ENCODE results near the gene SULT2B1.

The SULT2B1 gene

GRCh38 chr19:48637948-48638830, 86.2 kb downstream of the SULT2B1 start:
- Histone ChIP-seq H3K27ac (ENCODE audit: low read depth, low read length) (peak overlapping the region; percentile 93), H3K4me1 (ENCODE audit: control insufficient read depth, insufficient read depth, low read length) (peaks cover 24% of the 10 kb centered on the region), H3K36me3 (ENCODE audit: control insufficient read depth, insufficient read depth, low read length) (peaks cover under 1% of the 10 kb centered on the region), H3K4me3 (ENCODE audit: low read depth, low read length) (peak overlapping the region; percentile 61), H3K27me3 (ENCODE audit: control insufficient read depth, insufficient read depth, low read length) (peaks cover 9% of the 10 kb centered on the region; the same call in 1 of the 2 replicates), H3K9me3 (ENCODE audit: control insufficient read depth, insufficient read depth, low read length) (no peaks in the 10 kb centered on the region), H3K9ac (ENCODE audit: low read depth, low read length) (peak overlapping the region; percentile 68)

DNA sequence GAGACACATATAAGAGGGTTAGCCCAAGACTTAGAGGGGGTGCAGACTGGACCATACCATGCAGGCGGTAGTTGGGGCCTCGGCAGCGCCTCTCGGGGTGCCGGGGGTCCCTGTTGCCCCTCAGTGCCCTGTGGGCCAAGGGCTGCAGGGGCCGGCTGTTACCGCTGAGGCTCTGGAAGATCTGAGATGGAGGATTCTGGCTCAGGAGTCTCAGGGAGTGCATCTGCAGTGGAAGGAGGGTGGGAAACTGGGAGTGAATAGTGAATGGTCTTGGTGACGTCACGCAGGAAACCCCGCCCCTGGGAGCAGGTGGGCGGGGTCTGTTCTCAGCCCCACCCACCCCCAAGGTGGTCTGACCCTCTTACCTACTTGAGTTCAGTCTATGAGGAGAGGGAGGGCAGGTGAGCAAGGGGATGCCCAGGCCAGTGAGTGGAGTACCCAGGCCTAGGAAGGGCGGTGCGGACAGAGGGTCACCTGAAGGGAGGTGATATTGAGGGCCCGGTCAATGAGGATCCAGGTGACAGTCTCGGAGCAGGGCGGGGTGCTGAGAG, 86.9 kb downstream of the SULT2B1 start:
- H3K9ac ChIP-seq (ENCODE audit: low read depth, low read length) = no peak overlapping the region
- peaks cover 22% of the 10 kb centered on the region for H3K4me1 ChIP-seq (ENCODE audit: control insufficient read depth, insufficient read depth, low read length)
- H3K36me3 ChIP-seq (ENCODE audit: control insufficient read depth, insufficient read depth, low read length) = no peaks in the 10 kb centered on the region; the same call in 1 of the 2 replicates
- H3K4me3 ChIP-seq (ENCODE audit: low read depth, low read length) = peak overlapping the region; percentile 28; the same call in 1 of the 2 replicates
- peaks cover 9% of the 10 kb centered on the region; the same call in 1 of the 2 replicates for H3K27me3 ChIP-seq (ENCODE audit: control insufficient read depth, insufficient read depth, low read length)
- H3K27ac ChIP-seq (ENCODE audit: low read depth, low read length) = peak overlapping the region; percentile 93
- no peaks in the 10 kb centered on the region for H3K9me3 ChIP-seq (ENCODE audit: control insufficient read depth, insufficient read depth, low read length)

DNA sequence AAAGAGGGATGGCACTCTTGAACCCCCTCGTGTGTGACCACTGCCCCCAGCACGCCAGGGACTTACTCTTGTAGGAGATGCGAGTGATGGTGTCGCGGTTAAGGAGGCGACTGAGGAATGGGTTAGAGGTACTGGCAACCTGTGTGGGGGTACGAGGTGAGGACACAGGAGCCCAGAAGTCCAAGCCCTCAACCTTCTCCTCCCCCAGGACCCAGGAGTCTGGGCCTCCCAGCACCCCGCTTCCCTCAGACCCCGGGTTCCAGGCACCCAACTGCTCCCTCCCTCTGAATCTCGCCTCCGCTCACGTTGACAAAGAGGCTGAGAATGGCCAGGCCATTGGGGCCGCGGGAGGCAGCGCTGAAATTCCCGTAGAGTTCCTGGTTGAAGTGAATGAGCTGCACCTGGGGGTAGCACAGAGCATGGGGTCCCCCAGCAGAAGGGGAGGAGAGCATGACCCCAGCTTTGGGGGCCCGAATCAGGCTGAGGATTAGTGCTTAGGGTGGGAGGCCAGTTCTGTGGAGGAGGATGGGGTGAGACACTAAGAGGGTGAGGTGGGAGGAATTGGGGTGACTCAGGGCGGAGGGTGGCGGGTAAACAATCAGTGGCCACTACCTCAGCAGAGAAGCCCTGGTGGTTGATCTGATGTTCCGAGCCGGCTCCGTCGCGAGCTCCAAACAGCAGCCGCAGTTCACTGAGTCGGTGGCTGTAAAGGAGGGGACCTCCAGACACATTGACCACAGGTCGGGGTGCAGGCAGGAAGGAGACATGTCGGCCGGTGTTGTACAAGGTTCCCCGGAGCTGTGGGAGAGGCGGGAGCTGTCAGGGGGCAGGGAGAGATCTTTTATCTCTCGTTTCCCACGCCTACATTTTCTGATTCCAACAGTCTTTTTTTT, 87.8 kb downstream of the SULT2B1 start:
- no peak overlapping the region; the same call in 1 of the 2 replicates for H3K4me3 ChIP-seq (ENCODE audit: low read depth, low read length)
- H3K27ac ChIP-seq (ENCODE audit: low read depth, low read length) = peak overlapping the region; percentile 93

GRCh38 chr19:48641850-48642249, 89.9 kb downstream of the SULT2B1 start:
- Histone ChIP-seq H3K9me3 (ENCODE audit: control insufficient read depth, insufficient read depth, low read length) (no peaks in the 10 kb centered on the region), H3K27ac (ENCODE audit: low read depth, low read length) (no peak overlapping the region), H3K4me3 (ENCODE audit: low read depth, low read length) (no peak overlapping the region), H3K9ac (ENCODE audit: low read depth, low read length) (no peak overlapping the region), H3K36me3 (ENCODE audit: control insufficient read depth, insufficient read depth, low read length) (no peaks in the 10 kb centered on the region; the same call in 1 of the 2 replicates), H3K27me3 (ENCODE audit: control insufficient read depth, insufficient read depth, low read length) (no peaks in the 10 kb centered on the region), H3K4me1 (ENCODE audit: control insufficient read depth, insufficient read depth, low read length) (peaks cover 15% of the 10 kb centered on the region)

More for the DNA sequence above, 87.8 kb downstream of the SULT2B1 start:
- no peaks in the 10 kb centered on the region; the same call in 1 of the 2 replicates for H3K36me3 ChIP-seq (ENCODE audit: control insufficient read depth, insufficient read depth, low read length)
- peaks cover 9% of the 10 kb centered on the region; the same call in 1 of the 2 replicates for H3K27me3 ChIP-seq (ENCODE audit: control insufficient read depth, insufficient read depth, low read length)
- H3K9ac ChIP-seq (ENCODE audit: low read depth, low read length) = no peak overlapping the region
- peaks cover 20% of the 10 kb centered on the region for H3K4me1 ChIP-seq (ENCODE audit: control insufficient read depth, insufficient read depth, low read length)
- no peaks in the 10 kb centered on the region for H3K9me3 ChIP-seq (ENCODE audit: control insufficient read depth, insufficient read depth, low read length)

GRCh38 chr19:48642862-48643261, 90.9 kb downstream of the SULT2B1 start:
- H3K36me3 ChIP-seq (ENCODE audit: control insufficient read depth, insufficient read depth, low read length) = no peaks in the 10 kb centered on the region; the same call in 1 of the 2 replicates
- H3K27me3 ChIP-seq (ENCODE audit: control insufficient read depth, insufficient read depth, low read length) = no peaks in the 10 kb centered on the region
- no peak overlapping the region for H3K27ac ChIP-seq (ENCODE audit: low read depth, low read length)
- H3K9ac ChIP-seq (ENCODE audit: low read depth, low read length) = no peak overlapping the region
- no peaks in the 10 kb centered on the region for H3K9me3 ChIP-seq (ENCODE audit: control insufficient read depth, insufficient read depth, low read length)
- H3K4me3 ChIP-seq (ENCODE audit: low read depth, low read length) = no peak overlapping the region
- peaks cover 17% of the 10 kb centered on the region for H3K4me1 ChIP-seq (ENCODE audit: control insufficient read depth, insufficient read depth, low read length)

DNA sequence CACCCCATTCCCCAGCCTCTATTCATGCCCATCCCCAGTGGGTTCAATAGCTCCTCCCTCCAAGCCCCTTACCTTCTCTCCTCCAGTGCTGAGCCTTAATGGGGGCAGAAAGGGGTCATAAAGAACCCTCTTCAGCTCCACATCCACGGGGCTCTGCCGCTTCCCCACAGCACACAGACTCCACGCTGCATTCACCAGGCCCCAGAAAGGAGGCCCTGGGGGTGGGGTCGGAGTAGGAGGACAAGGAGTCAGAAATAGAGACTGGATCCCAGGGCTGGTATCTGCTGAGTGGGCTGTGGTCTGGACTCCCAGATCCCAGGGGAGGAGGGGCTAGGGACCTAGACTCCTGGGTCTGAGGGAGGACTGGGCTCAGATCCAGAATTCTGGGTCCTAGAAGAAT, 92.4 kb downstream of the SULT2B1 start:
- Histone ChIP-seq H3K27me3 (ENCODE audit: control insufficient read depth, insufficient read depth, low read length) (no peaks in the 10 kb centered on the region), H3K4me3 (ENCODE audit: low read depth, low read length) (peak overlapping the region; percentile 95), H3K9me3 (ENCODE audit: control insufficient read depth, insufficient read depth, low read length) (no peaks in the 10 kb centered on the region), H3K27ac (ENCODE audit: low read depth, low read length) (peak overlapping the region; percentile 98), H3K4me1 (ENCODE audit: control insufficient read depth, insufficient read depth, low read length) (peaks cover 6% of the 10 kb centered on the region), H3K9ac (ENCODE audit: low read depth, low read length) (no peak overlapping the region; the same call in 1 of the 2 replicates), H3K36me3 (ENCODE audit: control insufficient read depth, insufficient read depth, low read length) (no peaks in the 10 kb centered on the region; the same call in 1 of the 2 replicates)

DNA sequence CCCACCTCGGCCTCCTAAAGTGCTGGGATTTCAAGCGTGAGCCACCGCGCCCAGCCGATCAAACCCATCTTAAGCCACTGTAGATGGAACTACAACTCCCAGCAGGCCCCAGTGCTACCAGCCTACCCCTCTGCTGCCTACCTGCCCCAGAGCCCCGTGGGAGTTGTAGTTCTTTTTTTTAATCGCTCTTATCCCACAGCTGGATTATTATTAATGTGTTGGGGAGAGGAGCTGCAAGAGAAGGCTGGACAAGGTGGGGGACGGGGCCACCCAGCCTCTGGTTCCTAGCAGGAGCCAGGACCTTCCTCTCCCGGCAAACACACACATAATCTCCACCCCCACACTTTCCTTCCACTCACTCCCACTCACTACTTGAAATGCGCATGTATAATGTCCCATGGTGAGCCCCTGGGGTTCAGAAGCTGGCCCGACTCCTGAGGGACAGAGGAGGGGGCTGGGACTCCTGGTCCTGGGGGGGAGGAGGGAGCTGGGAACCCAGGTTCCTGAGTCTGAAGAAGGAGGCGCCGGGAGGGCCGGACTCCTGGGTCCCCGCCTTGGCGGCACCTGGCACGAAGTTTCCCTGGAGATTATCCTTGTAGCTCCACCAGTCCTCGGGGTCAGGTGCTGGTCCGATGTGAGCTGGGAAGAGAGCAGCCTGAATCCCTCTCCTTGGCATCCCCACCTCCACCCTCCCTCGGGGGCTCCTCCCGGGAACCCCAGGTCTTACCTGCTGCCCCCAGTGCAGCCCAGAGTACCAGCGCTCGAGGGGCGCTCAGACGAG, 93.1 kb downstream of the SULT2B1 start:
- H3K27ac ChIP-seq (ENCODE audit: low read depth, low read length) = peak overlapping the region; percentile 98

GRCh38 chr19:48645620-48646000, 93.6 kb downstream of the SULT2B1 start:
- peak overlapping the region; percentile 95 for H3K4me3 ChIP-seq (ENCODE audit: low read depth, low read length)

More for the DNA sequence above, 93.1 kb downstream of the SULT2B1 start:
- peaks cover 6% of the 10 kb centered on the region; the same call in 1 of the 2 replicates for H3K4me1 ChIP-seq (ENCODE audit: control insufficient read depth, insufficient read depth, low read length)
- no peaks in the 10 kb centered on the region; the same call in 1 of the 2 replicates for H3K36me3 ChIP-seq (ENCODE audit: control insufficient read depth, insufficient read depth, low read length)
- H3K4me3 ChIP-seq (ENCODE audit: low read depth, low read length) = peak overlapping the region; percentile 95
- H3K27me3 ChIP-seq (ENCODE audit: control insufficient read depth, insufficient read depth, low read length) = no peaks in the 10 kb centered on the region
- no peaks in the 10 kb centered on the region for H3K9me3 ChIP-seq (ENCODE audit: control insufficient read depth, insufficient read depth, low read length)
- H3K9ac ChIP-seq (ENCODE audit: low read depth, low read length) = peak overlapping the region; percentile 7; the same call in 1 of the 2 replicates

GRCh38 chr19:48646001-48646721, 94.2 kb downstream of the SULT2B1 start, which contains the start of gene CA11:
Gene CA11 (minus strand): TSS chr19:48646187. CDS start chr19:48645632, 555 bp downstream.
- Histone ChIP-seq H3K27ac (ENCODE audit: low read depth, low read length) (peak within 1 kb of the TSS; percentile 98), H3K36me3 (ENCODE audit: control insufficient read depth, insufficient read depth, low read length) (no peaks in the 10 kb centered on the region), H3K27me3 (ENCODE audit: control insufficient read depth, insufficient read depth, low read length) (no peaks in the 10 kb centered on the region), H3K4me1 (ENCODE audit: control insufficient read depth, insufficient read depth, low read length) (peaks cover 6% of the 10 kb centered on the region; the same call in 1 of the 2 replicates), H3K9me3 (ENCODE audit: control insufficient read depth, insufficient read depth, low read length) (no peaks in the 10 kb centered on the region), H3K4me3 (ENCODE audit: low read depth, low read length) (peak within 1 kb of the TSS; percentile 95), H3K9ac (ENCODE audit: low read depth, low read length) (peak within 1 kb of the TSS; percentile 31; the same call in 1 of the 2 replicates)

More at GRCh38 chr19:48645620-48646000, 93.6 kb downstream of the SULT2B1 start:
- Histone ChIP-seq H3K9ac (ENCODE audit: low read depth, low read length) (peak overlapping the region; percentile 13; the same call in 1 of the 2 replicates), H3K4me1 (ENCODE audit: control insufficient read depth, insufficient read depth, low read length) (peaks cover 6% of the 10 kb centered on the region; the same call in 1 of the 2 replicates), H3K27ac (ENCODE audit: low read depth, low read length) (peak overlapping the region; percentile 98), H3K36me3 (ENCODE audit: control insufficient read depth, insufficient read depth, low read length) (no peaks in the 10 kb centered on the region), H3K9me3 (ENCODE audit: control insufficient read depth, insufficient read depth, low read length) (no peaks in the 10 kb centered on the region), H3K27me3 (ENCODE audit: control insufficient read depth, insufficient read depth, low read length) (no peaks in the 10 kb centered on the region)

Measured in HUES48 (cell line).